ENCODE results near the gene TNFRSF17. TPM values are rescaled to one million over a fixed set of nuclear protein-coding genes. Genes with fewer than 3 reads are reported as not detected.

Gene TNFRSF17
- total and polyA plus RNA-seq, 10 of the 15 experiments (the other 5 are each of a cell fraction or from before 2014, with no cell fraction given) = 106 to 461 (median 179) TPM

DNA sequence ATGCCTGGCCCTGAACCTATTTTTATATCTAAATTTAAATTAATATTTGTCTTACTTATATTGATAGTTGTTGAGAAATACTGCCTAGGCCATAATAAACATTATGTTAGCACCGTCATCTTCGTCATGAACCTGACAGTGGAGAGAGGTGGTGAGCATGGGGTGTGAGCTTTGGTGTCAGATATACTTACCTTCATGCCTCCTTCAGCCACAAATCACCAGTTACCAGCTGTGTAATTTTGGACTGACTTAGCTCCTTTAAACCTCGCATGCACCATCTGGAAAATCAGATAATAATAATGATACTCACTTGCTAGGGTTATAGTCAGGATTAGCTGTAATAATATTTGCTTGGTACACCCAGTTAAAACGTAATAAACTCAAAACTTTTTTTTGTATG is 46.6 kb downstream of the TNFRSF17 start (continued):
- TF ChIP-seq, protein P1, sequence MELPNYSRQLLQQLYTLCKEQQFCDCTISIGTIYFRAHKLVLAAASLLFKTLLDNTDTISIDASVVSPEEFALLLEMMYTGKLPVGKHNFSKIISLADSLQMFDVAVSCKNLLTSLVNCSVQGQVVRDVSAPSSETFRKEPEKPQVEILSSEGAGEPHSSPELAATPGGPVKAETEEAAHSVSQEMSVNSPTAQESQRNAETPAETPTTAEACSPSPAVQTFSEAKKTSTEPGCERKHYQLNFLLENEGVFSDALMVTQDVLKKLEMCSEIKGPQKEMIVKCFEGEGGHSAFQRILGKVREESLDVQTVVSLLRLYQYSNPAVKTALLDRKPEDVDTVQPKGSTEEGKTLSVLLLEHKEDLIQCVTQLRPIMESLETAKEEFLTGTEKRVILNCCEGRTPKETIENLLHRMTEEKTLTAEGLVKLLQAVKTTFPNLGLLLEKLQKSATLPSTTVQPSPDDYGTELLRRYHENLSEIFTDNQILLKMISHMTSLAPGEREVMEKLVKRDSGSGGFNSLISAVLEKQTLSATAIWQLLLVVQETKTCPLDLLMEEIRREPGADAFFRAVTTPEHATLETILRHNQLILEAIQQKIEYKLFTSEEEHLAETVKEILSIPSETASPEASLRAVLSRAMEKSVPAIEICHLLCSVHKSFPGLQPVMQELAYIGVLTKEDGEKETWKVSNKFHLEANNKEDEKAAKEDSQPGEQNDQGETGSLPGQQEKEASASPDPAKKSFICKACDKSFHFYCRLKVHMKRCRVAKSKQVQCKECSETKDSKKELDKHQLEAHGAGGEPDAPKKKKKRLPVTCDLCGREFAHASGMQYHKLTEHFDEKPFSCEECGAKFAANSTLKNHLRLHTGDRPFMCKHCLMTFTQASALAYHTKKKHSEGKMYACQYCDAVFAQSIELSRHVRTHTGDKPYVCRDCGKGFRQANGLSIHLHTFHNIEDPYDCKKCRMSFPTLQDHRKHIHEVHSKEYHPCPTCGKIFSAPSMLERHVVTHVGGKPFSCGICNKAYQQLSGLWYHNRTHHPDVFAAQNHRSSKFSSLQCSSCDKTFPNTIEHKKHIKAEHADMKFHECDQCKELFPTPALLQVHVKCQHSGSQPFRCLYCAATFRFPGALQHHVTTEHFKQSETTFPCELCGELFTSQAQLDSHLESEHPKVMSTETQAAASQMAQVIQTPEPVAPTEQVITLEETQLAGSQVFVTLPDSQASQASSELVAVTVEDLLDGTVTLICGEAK (IDR thresholded peaks at IDR 0.05; ENCODE audit: borderline replicate concordance) = no peak
- TF ChIP-seq, protein P2, sequence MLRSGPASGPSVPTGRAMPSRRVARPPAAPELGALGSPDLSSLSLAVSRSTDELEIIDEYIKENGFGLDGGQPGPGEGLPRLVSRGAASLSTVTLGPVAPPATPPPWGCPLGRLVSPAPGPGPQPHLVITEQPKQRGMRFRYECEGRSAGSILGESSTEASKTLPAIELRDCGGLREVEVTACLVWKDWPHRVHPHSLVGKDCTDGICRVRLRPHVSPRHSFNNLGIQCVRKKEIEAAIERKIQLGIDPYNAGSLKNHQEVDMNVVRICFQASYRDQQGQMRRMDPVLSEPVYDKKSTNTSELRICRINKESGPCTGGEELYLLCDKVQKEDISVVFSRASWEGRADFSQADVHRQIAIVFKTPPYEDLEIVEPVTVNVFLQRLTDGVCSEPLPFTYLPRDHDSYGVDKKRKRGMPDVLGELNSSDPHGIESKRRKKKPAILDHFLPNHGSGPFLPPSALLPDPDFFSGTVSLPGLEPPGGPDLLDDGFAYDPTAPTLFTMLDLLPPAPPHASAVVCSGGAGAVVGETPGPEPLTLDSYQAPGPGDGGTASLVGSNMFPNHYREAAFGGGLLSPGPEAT (IDR thresholded peaks at IDR 0.05; ENCODE audit: low read depth) = no peak
- TF ChIP-seq TCF7 (IDR thresholded peaks at IDR 0.05; ENCODE audit: borderline replicate concordance) = no peak
- TF ChIP-seq ZSCAN29 (IDR thresholded peaks at IDR 0.05) = no peak
- TF ChIP-seq RAD51 (IDR thresholded peaks at IDR 0.05) = no peak
- TF ChIP-seq, protein P3, sequence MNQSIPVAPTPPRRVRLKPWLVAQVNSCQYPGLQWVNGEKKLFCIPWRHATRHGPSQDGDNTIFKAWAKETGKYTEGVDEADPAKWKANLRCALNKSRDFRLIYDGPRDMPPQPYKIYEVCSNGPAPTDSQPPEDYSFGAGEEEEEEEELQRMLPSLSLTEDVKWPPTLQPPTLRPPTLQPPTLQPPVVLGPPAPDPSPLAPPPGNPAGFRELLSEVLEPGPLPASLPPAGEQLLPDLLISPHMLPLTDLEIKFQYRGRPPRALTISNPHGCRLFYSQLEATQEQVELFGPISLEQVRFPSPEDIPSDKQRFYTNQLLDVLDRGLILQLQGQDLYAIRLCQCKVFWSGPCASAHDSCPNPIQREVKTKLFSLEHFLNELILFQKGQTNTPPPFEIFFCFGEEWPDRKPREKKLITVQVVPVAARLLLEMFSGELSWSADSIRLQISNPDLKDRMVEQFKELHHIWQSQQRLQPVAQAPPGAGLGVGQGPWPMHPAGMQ (IDR thresholded peaks at IDR 0.05; ENCODE audit: borderline replicate concordance) = no peak
- TF ChIP-seq ZNF207 (IDR thresholded peaks at IDR 0.05; ENCODE audit: borderline replicate concordance) = no peak
- no peak for TF ChIP-seq SREBF2 (IDR thresholded peaks at IDR 0.05; ENCODE audit: low read length)
- no peak for TF ChIP-seq EZH2 (IDR thresholded peaks at IDR 0.05; ENCODE audit: borderline replicate concordance, control insufficient read depth, low read depth, low read length)
- no peak for TF ChIP-seq STAT3 (IDR thresholded peaks at IDR 0.05; ENCODE audit: low read depth, low read length)
- TF ChIP-seq NBN (IDR thresholded peaks at IDR 0.05) = no peak
- TF ChIP-seq, protein P4, sequence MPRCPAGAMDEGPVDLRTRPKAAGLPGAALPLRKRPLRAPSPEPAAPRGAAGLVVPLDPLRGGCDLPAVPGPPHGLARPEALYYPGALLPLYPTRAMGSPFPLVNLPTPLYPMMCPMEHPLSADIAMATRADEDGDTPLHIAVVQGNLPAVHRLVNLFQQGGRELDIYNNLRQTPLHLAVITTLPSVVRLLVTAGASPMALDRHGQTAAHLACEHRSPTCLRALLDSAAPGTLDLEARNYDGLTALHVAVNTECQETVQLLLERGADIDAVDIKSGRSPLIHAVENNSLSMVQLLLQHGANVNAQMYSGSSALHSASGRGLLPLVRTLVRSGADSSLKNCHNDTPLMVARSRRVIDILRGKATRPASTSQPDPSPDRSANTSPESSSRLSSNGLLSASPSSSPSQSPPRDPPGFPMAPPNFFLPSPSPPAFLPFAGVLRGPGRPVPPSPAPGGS (IDR thresholded peaks at IDR 0.05; ENCODE audit: borderline replicate concordance, insufficient read depth, low read depth, low read length, poor library complexity, severe bottlenecking) = no peak
- TF ChIP-seq, protein P5, sequence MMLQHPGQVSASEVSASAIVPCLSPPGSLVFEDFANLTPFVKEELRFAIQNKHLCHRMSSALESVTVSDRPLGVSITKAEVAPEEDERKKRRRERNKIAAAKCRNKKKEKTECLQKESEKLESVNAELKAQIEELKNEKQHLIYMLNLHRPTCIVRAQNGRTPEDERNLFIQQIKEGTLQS (IDR thresholded peaks at IDR 0.05; ENCODE audit: borderline replicate concordance, extremely low read depth, low read depth, low read length) = no peak
- no peak for TF ChIP-seq TAF1 (IDR thresholded peaks at IDR 0.05; ENCODE audit: borderline replicate concordance, low read depth, low read length)
